ENCODE data around the gene KCNK17.

The KCNK17 gene

DNA sequence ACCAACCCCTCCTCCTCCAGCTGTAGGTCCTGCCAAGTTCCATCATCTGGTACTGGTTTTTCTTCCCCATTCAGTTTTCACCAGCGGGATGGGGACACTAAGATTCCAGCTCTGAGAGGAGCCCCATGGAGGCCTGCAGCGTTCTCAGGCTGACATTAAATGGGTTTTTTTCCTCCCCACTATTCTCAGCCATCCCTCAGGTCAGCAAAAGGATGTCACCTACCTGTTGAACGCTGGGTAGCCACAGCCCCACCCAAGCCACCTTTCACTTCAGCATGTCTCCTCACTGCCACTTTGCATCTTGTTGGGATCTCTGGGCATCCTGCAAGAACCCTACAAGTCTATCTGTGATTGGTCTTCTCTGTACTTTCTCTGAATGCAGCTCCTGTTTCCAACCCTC lies 6.8 kb downstream of the KCNK17 start:
- H3K4me3 Mint-ChIP-seq, result no peak overlapping the region
- ATAC-seq (replicated peaks; ENCODE audit: extremely low read depth, poor library complexity, severe bottlenecking) (no peak), DNase-seq (ENCODE audit: low spot score in 2 of 2) (no peak)
- H3K9me3 Mint-ChIP-seq, result no peaks in the 10 kb centered on the region
- H3K36me3 Mint-ChIP-seq (ENCODE audit: insufficient read depth), result no peaks in the 10 kb centered on the region
- no peak overlapping the region for H3K27ac Mint-ChIP-seq (ENCODE audit: low read depth)
- H3K27me3 Mint-ChIP-seq, result peaks cover 27% of the 10 kb centered on the region
- H3K4me1 Mint-ChIP-seq, result peaks cover 8% of the 10 kb centered on the region

- no peak overlapping the region for H3K4me3 Mint-ChIP-seq
- no peaks in the 10 kb centered on the region for H3K36me3 Mint-ChIP-seq (ENCODE audit: insufficient read depth)
- no peaks in the 10 kb centered on the region for H3K9me3 Mint-ChIP-seq
- no peak for DNase-seq (ENCODE audit: low spot score in 2 of 2)
- H3K27me3 Mint-ChIP-seq, result peaks cover 18% of the 10 kb centered on the region
- no peak for ATAC-seq (replicated peaks; ENCODE audit: extremely low read depth, poor library complexity, severe bottlenecking)
- H3K27ac Mint-ChIP-seq (ENCODE audit: low read depth), result no peak overlapping the region
- H3K4me1 Mint-ChIP-seq, result peaks cover 11% of the 10 kb centered on the region
Observed at GRCh38 chr6:39304951-39305350, 9.3 kb downstream of the KCNK17 start.

GRCh38 chr6:39303425-39304153 lies 10.6 kb downstream of the KCNK17 start:
- Mint-ChIP-seq H3K36me3 (ENCODE audit: insufficient read depth) (no peaks in the 10 kb centered on the region), H3K27ac (ENCODE audit: low read depth) (no peak overlapping the region), H3K9me3 (no peaks in the 10 kb centered on the region), H3K27me3 (peaks cover 14% of the 10 kb centered on the region), H3K4me1 (peaks cover 11% of the 10 kb centered on the region), H3K4me3 (no peak overlapping the region)
- ATAC-seq (replicated peaks; ENCODE audit: extremely low read depth, poor library complexity, severe bottlenecking), result no peak
- DNase-seq (ENCODE audit: low spot score in 2 of 2), result no peak

- DNase-seq (ENCODE audit: low spot score in 2 of 2) (peak; percentile 73 to 81), ATAC-seq (replicated peaks; ENCODE audit: extremely low read depth, poor library complexity, severe bottlenecking) (peak; percentile 88)
- Mint-ChIP-seq H3K9me3 (no peaks in the 10 kb centered on the region), H3K4me1 (peaks cover 11% of the 10 kb centered on the region), H3K27me3 (peaks cover 14% of the 10 kb centered on the region), H3K36me3 (ENCODE audit: insufficient read depth) (no peaks in the 10 kb centered on the region), H3K27ac (ENCODE audit: low read depth) (no peak overlapping the region), H3K4me3 (peak overlapping the region; percentile 51)
Observed at GRCh38 chr6:39302669-39303424, 11.4 kb downstream of the KCNK17 start.

DNA sequence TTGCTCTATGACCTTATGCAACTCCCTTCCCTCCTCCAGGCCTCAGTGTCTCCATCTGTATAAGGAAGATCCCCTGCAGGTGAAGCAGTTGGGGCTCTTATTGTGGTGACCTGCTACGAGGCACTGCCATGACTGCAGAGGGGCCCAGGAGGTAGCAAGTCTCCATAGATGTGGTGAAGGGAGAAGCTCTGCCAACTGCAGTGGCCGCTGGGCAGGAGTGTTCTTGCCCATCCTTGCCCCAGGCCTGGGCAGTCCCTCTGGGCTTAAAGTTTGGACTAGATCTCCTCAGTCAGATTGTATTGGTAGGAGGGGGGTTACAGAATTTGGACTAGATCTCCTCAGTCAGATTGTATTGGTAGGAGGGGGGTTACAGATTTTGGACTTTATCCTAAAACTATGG lies 12.2 kb downstream of the KCNK17 start:
- Mint-ChIP-seq H3K27me3 (peaks cover 14% of the 10 kb centered on the region), H3K4me3 (no peak overlapping the region), H3K4me1 (peaks cover 11% of the 10 kb centered on the region), H3K9me3 (no peaks in the 10 kb centered on the region), H3K27ac (ENCODE audit: low read depth) (no peak overlapping the region), H3K36me3 (ENCODE audit: insufficient read depth) (no peaks in the 10 kb centered on the region)
- ATAC-seq (replicated peaks; ENCODE audit: extremely low read depth, poor library complexity, severe bottlenecking) (no peak), DNase-seq (ENCODE audit: low spot score in 2 of 2) (no peak)

DNA sequence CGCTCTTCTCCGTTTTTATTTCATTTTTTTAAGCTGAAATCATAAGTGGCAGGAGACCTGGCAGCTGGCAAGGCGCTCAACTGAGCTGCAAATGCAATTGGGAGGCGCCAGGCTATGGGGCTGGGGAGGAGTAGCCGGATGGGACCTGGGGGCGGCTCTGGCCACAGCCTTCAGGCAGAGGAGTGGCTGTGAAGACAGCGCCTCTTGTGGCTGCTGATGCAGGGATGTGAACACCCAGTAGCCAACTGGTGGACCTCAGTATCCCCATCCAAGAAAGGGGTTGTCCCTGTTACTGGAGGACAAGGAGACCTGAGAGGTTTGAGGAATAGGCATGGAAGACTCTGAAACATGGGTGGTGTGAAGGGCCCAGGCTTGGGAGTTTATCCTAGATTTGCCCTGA lies 12.6 kb downstream of the KCNK17 start:
- H3K27ac Mint-ChIP-seq (ENCODE audit: low read depth), result no peak overlapping the region
- no peak for DNase-seq (ENCODE audit: low spot score in 2 of 2)
- H3K4me1 Mint-ChIP-seq, result peaks cover 11% of the 10 kb centered on the region
- no peaks in the 10 kb centered on the region for H3K36me3 Mint-ChIP-seq (ENCODE audit: insufficient read depth)
- H3K9me3 Mint-ChIP-seq, result no peaks in the 10 kb centered on the region
- H3K27me3 Mint-ChIP-seq, result peaks cover 14% of the 10 kb centered on the region
- no peak for ATAC-seq (replicated peaks; ENCODE audit: extremely low read depth, poor library complexity, severe bottlenecking)
- H3K4me3 Mint-ChIP-seq, result no peak overlapping the region

GRCh38 chr6:39300739-39301138 lies 13.5 kb downstream of the KCNK17 start:
- H3K36me3 Mint-ChIP-seq (ENCODE audit: insufficient read depth), result no peaks in the 10 kb centered on the region
- H3K4me3 Mint-ChIP-seq, result no peak overlapping the region
- no peak overlapping the region for H3K27ac Mint-ChIP-seq (ENCODE audit: low read depth)
- peaks cover 14% of the 10 kb centered on the region for H3K27me3 Mint-ChIP-seq
- DNase-seq (ENCODE audit: low spot score in 2 of 2) (no peak), ATAC-seq (replicated peaks; ENCODE audit: extremely low read depth, poor library complexity, severe bottlenecking) (no peak)
- peaks cover 11% of the 10 kb centered on the region for H3K4me1 Mint-ChIP-seq
- no peaks in the 10 kb centered on the region for H3K9me3 Mint-ChIP-seq

DNA sequence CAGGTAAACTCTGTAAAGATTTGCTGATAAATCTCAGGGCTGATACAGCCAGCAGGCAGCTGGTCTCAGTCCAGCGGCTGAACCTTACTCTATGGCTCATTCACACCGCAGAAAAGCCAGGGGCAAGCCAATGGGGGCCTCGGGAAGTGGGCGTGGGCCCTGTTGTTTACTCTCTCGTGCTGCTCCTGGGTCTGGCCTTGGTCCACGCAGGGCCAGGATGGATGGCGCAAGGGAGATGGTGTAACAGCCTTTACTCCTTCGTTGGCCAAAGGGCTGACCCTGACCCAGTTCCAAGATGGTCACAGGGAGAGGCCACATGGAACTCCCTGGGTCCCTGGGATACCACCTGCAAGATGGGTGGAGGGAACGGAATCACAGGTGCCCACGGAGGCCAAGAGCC lies 16.2 kb downstream of the KCNK17 start:
- H3K4me1 Mint-ChIP-seq, result peaks cover 9% of the 10 kb centered on the region
- no peaks in the 10 kb centered on the region for H3K36me3 Mint-ChIP-seq (ENCODE audit: insufficient read depth)
- H3K27ac Mint-ChIP-seq (ENCODE audit: low read depth), result no peak overlapping the region
- ATAC-seq (replicated peaks; ENCODE audit: extremely low read depth, poor library complexity, severe bottlenecking), result no peak
- H3K9me3 Mint-ChIP-seq, result no peaks in the 10 kb centered on the region
- DNase-seq (ENCODE audit: low spot score in 2 of 2), result no peak
- H3K4me3 Mint-ChIP-seq, result no peak overlapping the region
- peaks cover 27% of the 10 kb centered on the region for H3K27me3 Mint-ChIP-seq

DNA sequence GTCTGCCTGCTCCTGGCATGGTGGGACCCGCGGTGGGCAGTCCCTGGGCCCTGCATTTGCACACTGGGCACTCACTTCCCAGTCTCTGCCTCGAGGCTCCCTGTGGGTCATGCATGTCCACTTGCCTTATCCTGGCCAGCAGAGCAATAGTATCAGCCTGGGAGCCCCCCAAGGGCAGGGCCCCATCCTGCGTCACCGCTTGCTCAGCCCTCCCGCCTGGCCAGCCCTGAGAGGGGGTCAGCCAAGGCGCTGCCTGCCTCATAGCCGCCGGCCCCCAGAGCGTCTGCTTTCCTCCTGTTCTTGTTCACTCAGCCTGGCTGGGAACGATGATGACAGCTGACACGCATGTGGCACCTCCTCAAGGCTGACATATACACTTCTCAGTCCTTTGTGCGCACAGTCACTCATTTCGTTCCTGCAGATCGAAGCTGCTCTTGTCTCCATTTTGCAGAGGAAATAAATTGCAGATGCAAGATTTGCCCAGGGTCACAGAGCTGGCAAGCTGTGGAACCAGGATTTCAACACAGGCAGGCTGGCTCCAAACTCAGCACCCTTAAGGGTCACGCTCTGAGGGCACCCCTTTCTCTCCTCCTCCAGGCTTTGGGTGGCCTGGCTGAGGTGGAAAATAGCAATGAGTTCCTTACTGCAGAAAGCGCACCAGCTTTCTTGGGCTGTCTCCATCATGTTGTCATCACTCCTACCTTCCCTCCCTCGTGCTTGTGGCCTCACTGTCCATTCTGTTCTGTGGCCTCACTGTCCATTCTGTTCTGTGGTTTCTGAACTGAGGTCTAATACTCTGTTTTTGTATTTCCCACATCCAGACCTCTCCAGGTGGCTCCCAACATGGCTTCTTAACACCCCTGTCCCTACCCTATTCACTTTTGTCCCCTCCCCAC lies 17.2 kb downstream of the KCNK17 start:
- Mint-ChIP-seq H3K36me3 (ENCODE audit: insufficient read depth) (no peaks in the 10 kb centered on the region), H3K4me1 (no peaks in the 10 kb centered on the region), H3K27ac (ENCODE audit: low read depth) (no peak overlapping the region), H3K9me3 (no peaks in the 10 kb centered on the region), H3K27me3 (peaks cover 27% of the 10 kb centered on the region), H3K4me3 (no peak overlapping the region)
- ATAC-seq (replicated peaks; ENCODE audit: extremely low read depth, poor library complexity, severe bottlenecking) (no peak), DNase-seq (ENCODE audit: low spot score in 2 of 2) (no peak)

GRCh38 chr6:39295611-39296011 lies 18.6 kb downstream of the KCNK17 start:
- no peak overlapping the region for H3K4me3 Mint-ChIP-seq
- no peak overlapping the region for H3K27ac Mint-ChIP-seq (ENCODE audit: low read depth)
- ATAC-seq (replicated peaks; ENCODE audit: extremely low read depth, poor library complexity, severe bottlenecking), result no peak
- H3K4me1 Mint-ChIP-seq, result no peaks in the 10 kb centered on the region
- no peaks in the 10 kb centered on the region for H3K9me3 Mint-ChIP-seq
- no peaks in the 10 kb centered on the region for H3K36me3 Mint-ChIP-seq (ENCODE audit: insufficient read depth)
- H3K27me3 Mint-ChIP-seq, result peaks cover 18% of the 10 kb centered on the region
- DNase-seq (ENCODE audit: low spot score in 2 of 2), result no peak

GRCh38 chr6:39294899-39295298 lies 19.3 kb downstream of the KCNK17 start:
- H3K4me3 Mint-ChIP-seq, result no peak overlapping the region
- ATAC-seq (replicated peaks; ENCODE audit: extremely low read depth, poor library complexity, severe bottlenecking) (no peak), DNase-seq (ENCODE audit: low spot score in 2 of 2) (no peak)
- H3K27me3 Mint-ChIP-seq, result peaks cover 13% of the 10 kb centered on the region
- no peaks in the 10 kb centered on the region for H3K36me3 Mint-ChIP-seq (ENCODE audit: insufficient read depth)
- no peaks in the 10 kb centered on the region for H3K9me3 Mint-ChIP-seq
- H3K4me1 Mint-ChIP-seq, result no peaks in the 10 kb centered on the region
- H3K27ac Mint-ChIP-seq (ENCODE audit: low read depth), result no peak overlapping the region

GRCh38 chr6:39294133-39294532 lies 20.1 kb downstream of the KCNK17 start:
- H3K36me3 Mint-ChIP-seq (ENCODE audit: insufficient read depth), result no peaks in the 10 kb centered on the region
- DNase-seq (ENCODE audit: low spot score in 2 of 2) (no peak), ATAC-seq (replicated peaks; ENCODE audit: extremely low read depth, poor library complexity, severe bottlenecking) (no peak)
- H3K4me1 Mint-ChIP-seq, result no peaks in the 10 kb centered on the region
- peaks cover 13% of the 10 kb centered on the region for H3K27me3 Mint-ChIP-seq
- H3K9me3 Mint-ChIP-seq, result no peaks in the 10 kb centered on the region
- H3K4me3 Mint-ChIP-seq, result no peak overlapping the region
- H3K27ac Mint-ChIP-seq (ENCODE audit: low read depth), result no peak overlapping the region

All from central memory CD8-positive, alpha-beta T cell (primary cell).